Mucosa of stomach (tissue), 1 donor: Measurements from ENCODE around the gene DOCK11.
"Not testable (repeated sequence)": the region's sequence is repeated elsewhere in the genome, so short reads cannot be mapped to it uniquely, and the experiment has no call there.

Experiments used
- H3K27me3 ChIP-seq: one replicate; pipeline ENCODE4 v1.7.0; 2013; ENCODE audit warnings: mild to moderate bottlenecking, low read length; ENCODE audit not compliant: control insufficient read depth, insufficient read depth
- H3K36me3 ChIP-seq: one replicate; pipeline ENCODE4 v1.7.0; 2013; ENCODE audit warnings: low read length; ENCODE audit not compliant: control insufficient read depth, insufficient read depth
- H3K4me1 ChIP-seq: one replicate; pipeline ENCODE4 v1.7.0; 2013; ENCODE audit warnings: mild to moderate bottlenecking, low read length; ENCODE audit not compliant: control insufficient read depth, insufficient read depth
- H3K4me3 ChIP-seq: one replicate; pipeline ENCODE4 v1.7.0; 2013; ENCODE audit warnings: low read length
- H3K9ac ChIP-seq: one replicate; pipeline ENCODE4 v1.7.0; 2013; ENCODE audit warnings: mild to moderate bottlenecking, low read length, moderate library complexity
- H3K9me3 ChIP-seq: one replicate; pipeline ENCODE4 v1.7.0; 2013; ENCODE audit warnings: mild to moderate bottlenecking, low read length, moderate library complexity; ENCODE audit not compliant: control insufficient read depth
- donor health status: Pancreatic carcinoma.

DOCK11 gene

DNA sequence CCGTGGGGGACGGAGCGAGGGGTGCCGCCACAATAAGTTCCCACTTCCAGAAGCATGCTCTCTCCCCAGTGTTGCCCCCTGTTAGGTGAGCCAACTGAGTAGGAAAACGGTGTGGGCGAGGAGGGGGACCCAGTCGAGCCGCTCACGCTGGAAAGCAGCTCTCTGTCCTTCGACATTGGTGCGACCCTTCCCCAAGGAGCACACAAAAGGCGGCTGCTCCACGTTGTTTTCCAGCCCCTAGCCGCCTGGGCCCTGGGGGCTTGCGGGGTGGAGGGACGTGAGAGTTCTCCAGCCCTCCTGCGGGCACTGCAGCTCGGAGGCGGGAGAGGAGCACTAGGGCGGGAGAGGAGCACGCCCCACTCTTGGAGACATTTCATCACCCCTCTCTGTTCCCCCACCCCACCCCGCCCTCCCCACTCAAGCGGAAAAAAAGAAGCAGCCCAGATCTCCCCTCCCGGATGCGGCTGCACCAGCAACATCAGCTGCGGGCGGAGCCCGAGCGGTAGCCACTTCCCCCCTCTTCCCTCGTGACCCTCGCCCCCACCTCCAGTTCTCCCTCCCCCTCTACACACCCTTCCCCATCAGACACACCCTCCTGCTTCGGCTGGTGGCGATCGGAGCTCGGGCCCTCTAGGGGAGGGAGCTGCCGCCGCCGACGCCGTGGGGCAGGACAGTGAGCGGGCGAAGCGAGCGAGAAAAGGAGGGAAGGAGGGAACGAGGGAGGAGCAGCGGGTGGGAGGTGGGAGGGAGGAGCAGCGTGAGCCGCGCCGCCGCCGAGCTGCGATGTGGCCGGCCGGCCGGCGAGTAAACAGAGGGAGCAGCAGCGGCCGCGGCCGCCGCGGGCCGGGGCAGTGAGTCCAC, at the start of gene DOCK11:
Gene DOCK11, plus strand, starts transcription at position 755 of the 861 bp plus-strand sequence. CDS start 157 bp downstream, outside the sequence.
- H3K36me3 ChIP-seq = no peaks in the 10 kb centered on the region
- H3K4me1 ChIP-seq = peaks cover 4% of the 10 kb centered on the region
- H3K27me3 ChIP-seq = no peaks in the 10 kb centered on the region
- H3K9me3 ChIP-seq = no peaks in the 10 kb centered on the region
- peak within 1 kb of the TSS; percentile 25 for H3K4me3 ChIP-seq
- peak within 1 kb of the TSS; percentile 39 for H3K9ac ChIP-seq

DNA sequence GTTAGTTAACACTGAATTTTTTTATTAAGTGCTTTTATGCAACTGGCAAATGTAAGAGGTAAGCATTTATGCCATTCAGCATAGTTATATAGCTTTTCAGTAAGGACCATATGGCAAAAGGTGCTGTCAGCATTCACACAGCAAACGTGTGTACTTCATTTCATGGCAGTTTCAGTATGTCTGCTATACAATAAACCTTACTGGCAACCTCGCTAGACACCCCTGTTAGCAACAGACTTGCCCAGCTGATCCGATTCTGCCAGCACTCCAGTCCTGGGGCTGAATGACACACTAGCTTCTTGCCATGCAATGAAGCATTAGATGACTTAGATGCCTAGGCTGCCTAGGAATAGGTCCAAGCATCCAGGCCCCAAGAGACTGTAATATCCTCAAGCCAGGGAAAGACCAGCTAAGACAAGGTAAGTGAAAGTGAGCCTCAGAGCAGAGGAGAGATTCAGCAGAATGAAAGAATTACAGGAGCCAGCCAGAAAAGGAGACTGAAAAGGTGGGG, 47.3 kb upstream of the DOCK11 start:
- Histone ChIP-seq H3K27me3 (no peaks in the 10 kb centered on the region), H3K9me3 (no peaks in the 10 kb centered on the region), H3K36me3 (no peaks in the 10 kb centered on the region), H3K4me1 (no peaks in the 10 kb centered on the region), H3K9ac (no peak overlapping the region), H3K4me3 (no peak overlapping the region)

DNA sequence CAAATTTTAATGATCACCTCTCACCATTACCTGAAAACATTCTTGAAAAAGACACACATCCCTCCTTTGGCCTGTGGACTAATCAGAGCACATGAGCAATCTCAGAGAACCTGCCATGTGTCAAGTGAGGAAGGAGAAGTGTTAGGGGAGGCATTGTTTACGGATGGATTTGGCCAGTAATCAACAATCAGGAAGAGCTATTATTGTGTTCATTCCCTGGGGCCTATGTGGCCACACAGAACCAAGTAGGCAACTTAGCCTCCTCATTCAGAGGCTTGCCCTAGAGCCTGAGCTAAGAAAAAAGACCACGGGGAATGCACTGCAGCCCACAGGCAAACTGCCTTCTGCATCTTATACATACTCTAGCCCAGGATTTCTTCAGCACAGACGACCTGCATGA, 40.6 kb upstream of the DOCK11 start:
- Histone ChIP-seq H3K27me3 (no peaks in the 10 kb centered on the region), H3K36me3 (no peaks in the 10 kb centered on the region), H3K9ac (no peak overlapping the region), H3K4me1 (no peaks in the 10 kb centered on the region), H3K4me3 (no peak overlapping the region), H3K9me3 (no peaks in the 10 kb centered on the region)

DNA sequence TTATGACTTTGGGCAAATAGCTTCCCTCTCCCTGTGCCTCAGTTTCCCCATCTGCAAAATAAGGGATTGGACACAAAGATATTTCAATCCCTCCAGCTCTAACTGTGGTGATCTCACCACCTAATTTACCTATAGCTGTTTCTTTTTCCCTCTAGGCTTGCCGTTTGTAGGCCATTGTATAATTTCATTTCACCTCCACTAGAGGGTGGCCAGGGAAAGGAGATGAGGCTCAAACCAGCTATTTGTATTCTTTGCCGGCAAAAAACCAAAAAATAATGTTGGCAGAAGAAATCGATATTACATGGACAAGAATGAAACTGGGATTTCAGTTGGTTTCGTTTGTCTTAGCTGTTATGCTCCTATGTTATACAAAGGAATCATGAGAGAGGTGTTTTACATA, 36.1 kb upstream of the DOCK11 start:
- Histone ChIP-seq H3K4me3 (no peak overlapping the region), H3K9ac (no peak overlapping the region), H3K36me3 (no peaks in the 10 kb centered on the region), H3K27me3 (no peaks in the 10 kb centered on the region), H3K9me3 (no peaks in the 10 kb centered on the region), H3K4me1 (no peaks in the 10 kb centered on the region)

DNA sequence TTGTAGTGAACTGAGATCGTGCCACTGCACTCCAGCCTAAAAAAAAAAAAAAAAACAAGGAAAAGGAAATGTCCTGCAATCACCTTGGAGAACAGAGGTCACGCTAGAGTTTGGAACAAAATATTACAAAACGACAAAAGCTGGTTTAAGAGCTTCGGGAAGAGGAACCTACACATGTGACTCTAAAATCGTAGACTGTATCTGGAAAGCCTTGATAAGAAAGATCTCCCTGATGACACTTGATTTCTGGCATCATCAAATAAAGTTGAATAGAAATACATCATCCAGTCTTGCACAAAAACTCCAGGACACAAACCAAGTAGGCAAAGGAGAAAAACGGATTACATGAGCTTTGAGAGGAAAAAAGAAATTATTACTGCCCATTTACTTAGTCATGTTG, 31.1 kb upstream of the DOCK11 start:
- H3K27me3 ChIP-seq = no peaks in the 10 kb centered on the region
- H3K9ac ChIP-seq = no peak overlapping the region
- H3K4me3 ChIP-seq = no peak overlapping the region
- H3K4me1 ChIP-seq = no peaks in the 10 kb centered on the region
- H3K36me3 ChIP-seq = no peaks in the 10 kb centered on the region
- no peaks in the 10 kb centered on the region for H3K9me3 ChIP-seq

DNA sequence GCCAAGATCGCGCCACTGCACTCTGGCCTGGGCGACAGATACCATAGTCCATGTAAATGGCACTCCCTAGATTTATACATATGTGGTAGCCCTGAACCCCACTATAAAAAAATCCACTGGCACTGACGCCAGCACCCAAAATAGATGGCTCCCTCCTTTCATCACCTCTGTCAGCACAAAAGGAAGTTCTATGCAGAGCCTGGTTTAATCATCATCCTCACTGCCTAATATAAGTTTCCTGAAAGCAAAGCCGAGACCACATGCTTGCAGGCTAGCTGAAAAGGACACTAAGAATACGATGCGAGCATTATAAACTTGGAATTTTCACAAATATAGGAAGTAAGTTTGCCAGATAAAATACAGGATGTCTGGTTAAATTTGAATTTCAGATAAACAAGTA, 27.5 kb upstream of the DOCK11 start:
- Histone ChIP-seq H3K4me1 (no peaks in the 10 kb centered on the region), H3K4me3 (no peak overlapping the region), H3K9ac (no peak overlapping the region), H3K27me3 (no peaks in the 10 kb centered on the region), H3K9me3 (no peaks in the 10 kb centered on the region), H3K36me3 (no peaks in the 10 kb centered on the region)

DNA sequence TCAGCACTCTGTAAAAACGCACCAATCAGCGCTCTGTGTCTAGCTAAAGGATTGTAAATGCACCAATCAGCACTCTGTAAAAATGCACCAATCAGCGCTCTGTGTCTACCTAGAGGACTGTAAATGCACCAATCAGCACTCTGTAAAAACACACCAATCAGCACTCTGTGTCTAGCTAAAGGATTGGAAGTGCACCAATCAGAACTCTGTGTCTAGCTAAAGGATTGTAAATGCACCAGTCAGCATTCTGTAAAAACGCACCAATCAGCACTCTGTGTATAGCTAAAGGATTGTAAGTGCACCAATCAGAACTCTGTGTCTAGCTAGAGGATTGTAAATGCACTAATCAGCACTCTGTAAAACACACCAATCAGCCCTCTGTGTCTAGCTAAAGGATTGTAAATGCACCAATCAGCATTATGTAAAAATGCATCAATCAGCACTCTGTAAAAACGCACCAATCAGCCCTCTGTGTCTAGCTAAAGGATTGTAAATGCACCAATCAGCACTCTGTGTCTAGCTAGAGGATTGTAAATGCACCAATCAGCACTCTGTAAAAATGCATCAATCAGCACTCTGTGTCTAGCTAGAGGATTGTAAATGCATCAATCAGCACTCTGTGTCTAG, 24.8 kb upstream of the DOCK11 start:
- not testable (repeated sequence) for H3K4me1 ChIP-seq, H3K4me3 ChIP-seq, H3K27me3 ChIP-seq, H3K9ac ChIP-seq, H3K36me3 ChIP-seq, H3K9me3 ChIP-seq

DNA sequence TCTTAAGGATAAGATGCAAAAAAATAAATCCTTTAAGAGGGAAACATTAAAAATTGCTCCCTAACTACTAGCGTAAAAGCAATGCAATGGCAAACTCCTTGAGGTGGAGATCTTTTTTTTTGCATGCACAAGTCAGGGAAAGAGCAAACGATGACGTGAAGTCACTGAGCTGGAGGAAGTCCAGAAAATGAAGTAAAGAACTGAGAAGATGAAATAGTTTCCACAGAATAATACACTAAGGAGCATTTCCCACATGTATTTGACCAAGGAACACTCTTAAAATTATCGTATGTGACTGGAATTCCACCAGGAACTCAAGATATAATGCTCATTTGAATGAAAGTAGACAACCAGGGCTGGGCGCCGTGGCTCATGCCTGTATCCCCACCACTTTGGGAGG, 21.0 kb upstream of the DOCK11 start:
- Histone ChIP-seq H3K27me3 (no peaks in the 10 kb centered on the region), H3K9ac (no peak overlapping the region), H3K36me3 (no peaks in the 10 kb centered on the region), H3K4me1 (no peaks in the 10 kb centered on the region), H3K9me3 (no peaks in the 10 kb centered on the region), H3K4me3 (no peak overlapping the region)

DNA sequence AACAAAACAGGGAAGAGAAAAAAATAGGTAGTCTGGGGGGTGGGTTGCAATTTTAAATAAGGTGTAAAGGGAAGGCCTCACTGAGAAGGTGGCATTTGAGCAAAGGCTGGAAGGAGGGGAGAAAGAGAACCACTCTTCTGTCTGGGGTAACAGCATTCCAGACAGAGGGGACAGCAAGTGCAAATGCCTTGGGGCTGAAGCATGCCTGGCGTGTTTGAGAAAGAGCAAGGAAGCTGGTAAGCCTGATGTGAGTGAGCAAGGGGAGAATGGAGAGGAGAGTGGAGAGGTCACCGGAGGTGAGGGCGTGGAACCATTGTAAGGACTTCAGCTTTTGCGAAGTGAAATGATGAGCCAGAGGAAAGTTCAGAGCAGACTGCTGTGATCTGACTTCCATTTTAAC, 19.7 kb upstream of the DOCK11 start:
- no peaks in the 10 kb centered on the region for H3K4me1 ChIP-seq
- H3K36me3 ChIP-seq = no peaks in the 10 kb centered on the region
- no peak overlapping the region for H3K4me3 ChIP-seq
- H3K9me3 ChIP-seq = no peaks in the 10 kb centered on the region
- no peak overlapping the region for H3K9ac ChIP-seq
- no peaks in the 10 kb centered on the region for H3K27me3 ChIP-seq

DNA sequence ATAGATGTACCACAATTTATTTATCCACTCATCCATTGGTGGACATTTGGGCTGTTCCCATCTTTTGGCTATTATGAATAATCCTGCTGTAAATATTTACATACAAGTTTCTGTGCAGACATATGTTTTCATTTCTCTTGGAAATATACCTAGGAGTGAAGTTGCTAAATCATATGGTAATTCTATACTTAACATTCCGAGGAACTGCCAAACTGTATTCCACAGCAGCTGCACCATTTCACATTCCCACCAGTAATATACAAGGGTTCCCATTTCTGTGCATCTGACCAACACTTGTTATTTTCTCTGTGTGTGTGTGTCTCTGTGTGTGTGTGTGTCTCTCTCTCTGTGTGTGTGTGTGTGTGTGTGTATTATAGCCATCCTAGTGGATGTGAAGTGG, 15.4 kb upstream of the DOCK11 start:
- Histone ChIP-seq H3K36me3 (no peaks in the 10 kb centered on the region), H3K4me3 (no peak overlapping the region), H3K4me1 (no peaks in the 10 kb centered on the region), H3K27me3 (no peaks in the 10 kb centered on the region), H3K9me3 (no peaks in the 10 kb centered on the region), H3K9ac (no peak overlapping the region)

DNA sequence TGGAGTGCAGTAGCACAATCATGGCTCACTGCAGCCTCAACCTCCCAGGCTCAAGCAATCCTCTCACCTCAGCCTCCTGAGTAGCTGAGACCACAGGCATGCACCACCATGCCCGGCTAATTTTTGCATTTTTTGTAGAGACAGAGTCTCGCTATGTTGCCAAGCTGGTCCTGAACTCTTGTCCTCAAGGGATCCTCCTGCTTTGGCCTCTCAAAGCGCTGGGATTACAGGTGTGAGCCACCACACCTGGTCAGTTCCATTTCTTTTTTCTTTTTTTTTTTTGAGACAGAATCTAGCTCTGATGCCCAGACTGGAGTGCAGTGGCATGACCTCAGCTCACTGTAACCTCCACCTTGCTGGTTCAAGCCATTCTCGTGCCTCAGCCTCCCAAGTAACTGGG, 13.2 kb upstream of the DOCK11 start:
- not testable (repeated sequence) for H3K36me3 ChIP-seq, H3K4me3 ChIP-seq, H3K9ac ChIP-seq, H3K27me3 ChIP-seq, H3K9me3 ChIP-seq, H3K4me1 ChIP-seq

DNA sequence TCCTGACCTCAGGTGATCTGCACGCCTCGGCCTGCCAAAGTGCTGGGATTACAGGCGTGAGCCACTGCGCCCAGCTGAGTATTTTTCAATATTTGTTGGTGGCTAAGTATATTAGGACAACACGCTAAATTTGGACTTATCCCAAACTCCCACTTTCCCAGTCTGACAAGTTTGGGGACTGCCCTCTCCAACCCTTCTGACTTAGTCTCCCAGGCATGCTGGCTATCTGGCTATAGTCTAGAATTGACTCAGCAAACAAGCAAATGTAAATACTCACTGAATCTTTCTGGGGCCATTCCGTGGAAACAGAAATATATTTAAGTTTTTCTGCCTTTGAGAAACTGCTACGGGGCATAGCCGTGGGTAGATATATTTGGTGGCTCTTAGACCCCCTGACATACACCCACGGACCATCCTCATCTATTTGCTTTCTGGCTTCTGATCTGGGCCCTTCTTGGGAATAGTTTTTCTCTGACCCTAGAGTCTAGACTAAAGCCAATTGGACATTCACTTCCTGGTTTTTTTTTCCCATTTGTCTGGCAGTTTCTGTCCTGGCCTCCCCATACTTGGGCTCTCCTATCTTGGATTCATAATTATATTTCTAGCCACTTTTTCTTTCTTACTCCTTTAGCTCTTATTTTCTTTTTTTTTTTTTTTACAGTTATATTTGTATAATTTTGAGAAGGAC, 11.3 kb upstream of the DOCK11 start:
- H3K36me3 ChIP-seq = no peaks in the 10 kb centered on the region
- no peak overlapping the region for H3K9ac ChIP-seq
- no peak overlapping the region for H3K4me3 ChIP-seq
- no peaks in the 10 kb centered on the region for H3K27me3 ChIP-seq
- no peaks in the 10 kb centered on the region for H3K9me3 ChIP-seq
- no peaks in the 10 kb centered on the region for H3K4me1 ChIP-seq
